ENCODE results near the gene OSBPL5.

Gene OSBPL5

DNA sequence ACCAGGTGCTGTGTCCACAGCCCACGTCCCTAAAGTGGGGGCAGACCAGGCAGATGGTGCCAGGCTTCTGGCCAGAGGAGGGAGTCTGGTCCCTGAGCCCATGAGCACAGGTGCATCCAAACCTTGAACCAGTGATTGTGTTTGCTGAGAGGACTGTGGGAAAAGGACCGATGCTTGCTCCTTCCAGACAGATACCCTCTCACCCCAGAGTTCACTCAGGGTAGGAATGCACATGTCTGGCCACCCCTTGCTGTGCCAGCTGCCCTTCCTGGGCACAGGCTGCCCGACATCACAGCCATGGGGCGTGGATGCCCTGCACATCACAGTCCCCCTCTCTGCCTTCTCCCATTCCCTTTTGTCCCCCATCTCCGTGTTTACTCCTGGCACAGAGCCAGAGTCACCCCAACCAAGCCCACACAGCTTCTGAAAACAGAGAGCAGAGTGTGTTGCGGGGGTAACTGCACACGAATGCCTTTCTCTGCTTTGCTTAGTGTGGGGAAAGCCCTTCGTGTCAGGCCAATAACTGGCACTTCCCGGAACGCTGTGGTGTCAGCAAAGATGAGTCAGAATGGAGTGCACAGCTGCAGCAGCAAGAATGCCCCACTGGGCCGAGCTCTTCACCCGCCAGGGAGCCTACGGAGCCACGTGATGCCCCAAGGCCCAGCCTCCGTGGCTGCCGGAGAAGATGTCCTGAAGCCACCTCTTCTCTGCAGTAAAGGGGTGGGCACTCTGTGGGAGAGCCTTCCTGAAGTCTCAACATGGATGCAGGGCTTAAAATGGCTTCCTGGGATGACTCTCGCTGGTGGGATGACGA lies 115.5 kb downstream of the OSBPL5 start:
- DNase-seq = no peak

DNA sequence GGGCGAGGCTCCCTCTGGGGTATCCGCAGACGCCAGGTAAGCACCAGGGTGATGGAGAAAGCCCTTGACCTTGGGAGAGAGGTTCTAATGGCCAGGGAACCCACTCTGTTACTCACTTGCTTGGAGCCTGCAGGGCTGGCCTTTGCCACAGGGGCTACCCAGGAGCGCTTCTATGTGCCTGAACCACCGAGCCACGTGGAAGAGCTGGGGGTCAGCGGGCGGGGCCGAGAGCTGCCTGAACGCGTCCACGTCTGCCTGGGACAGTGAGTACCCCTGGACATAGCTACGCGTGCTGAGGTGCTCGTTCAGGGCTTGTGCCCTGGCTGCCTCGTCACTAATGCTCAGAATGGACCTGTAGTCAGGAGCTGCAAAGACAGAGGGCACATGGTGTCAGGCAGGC lies 117.5 kb downstream of the OSBPL5 start:
- no peak for DNase-seq

DNA sequence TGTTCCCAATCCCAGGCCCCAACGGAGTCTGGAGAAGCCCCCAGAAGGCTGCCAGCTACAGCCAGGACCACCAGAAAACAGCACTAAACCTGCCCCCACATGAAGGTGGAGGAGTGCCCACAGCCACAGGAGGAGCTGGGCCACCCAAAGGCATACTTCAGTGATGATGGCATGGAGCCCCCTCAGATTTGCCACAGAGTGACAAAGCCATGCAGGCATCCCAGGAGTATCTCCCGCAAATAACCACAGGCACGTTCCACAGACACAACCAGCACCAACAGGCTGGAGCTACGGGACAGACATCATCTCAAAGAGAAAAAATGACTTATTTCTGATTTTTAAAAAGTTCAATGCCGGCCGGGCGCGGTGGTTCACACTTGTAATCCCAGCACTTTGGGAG lies 118.5 kb downstream of the OSBPL5 start:
- DNase-seq = no peak

DNA sequence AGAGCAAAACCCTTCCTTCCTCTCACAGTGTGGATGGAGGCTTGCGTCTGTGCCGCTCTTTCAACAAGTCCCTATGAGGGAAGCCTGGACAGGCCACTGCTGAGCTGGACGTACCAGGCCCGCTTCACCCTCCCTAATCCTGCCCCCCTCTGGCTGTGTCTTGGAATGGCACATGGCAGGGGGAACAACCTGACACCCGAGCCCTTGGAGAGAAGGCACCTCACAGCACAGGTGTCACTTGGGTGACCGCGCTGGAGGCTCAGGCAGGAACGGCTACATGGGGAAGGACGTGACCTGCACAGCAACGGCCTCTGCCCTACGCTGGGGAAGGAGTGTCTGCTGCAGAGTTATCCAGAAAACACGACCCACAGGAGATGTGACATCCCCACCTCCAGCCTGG lies 118.9 kb downstream of the OSBPL5 start:
- DNase-seq = no peak

DNA sequence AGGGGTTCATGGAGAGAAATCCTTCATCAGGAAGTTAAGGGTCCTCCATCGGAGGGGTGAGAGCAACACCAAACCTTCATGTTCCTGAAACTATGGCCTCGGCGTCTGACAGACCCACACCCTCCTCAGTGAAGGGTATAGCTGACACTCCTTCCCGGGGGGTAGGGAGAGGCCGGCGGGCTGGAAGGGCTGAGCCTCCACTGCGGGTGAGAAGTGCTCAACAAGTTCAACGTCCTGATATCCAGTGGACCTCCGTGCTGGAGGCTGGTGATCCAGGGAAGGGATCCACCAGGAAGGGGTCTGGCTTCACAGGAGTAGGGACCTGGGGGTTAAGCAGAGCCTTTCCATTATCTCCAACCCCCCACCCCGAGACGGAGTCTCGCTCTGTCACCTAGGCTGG lies 120.2 kb downstream of the OSBPL5 start:
- no peak for DNase-seq

DNA sequence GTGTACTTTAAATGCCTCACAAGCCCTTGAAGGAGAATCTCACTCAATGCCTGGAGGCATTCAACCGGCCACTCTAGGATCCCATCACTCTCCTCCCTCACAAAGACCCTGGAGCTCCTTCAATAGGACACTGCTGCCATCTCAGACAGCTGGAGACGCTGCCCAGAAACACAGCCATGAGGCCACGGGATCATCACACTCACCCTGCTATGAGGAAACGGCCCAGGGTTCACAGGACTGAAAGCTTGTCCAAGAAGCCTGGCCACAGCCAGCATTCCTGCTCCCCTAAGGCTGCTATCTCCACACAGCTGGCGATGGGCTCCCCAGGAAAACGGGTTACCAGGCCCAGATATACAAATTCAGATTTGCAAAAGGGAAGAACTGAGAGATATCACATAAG lies 121.1 kb downstream of the OSBPL5 start:
- no peak for DNase-seq

DNA sequence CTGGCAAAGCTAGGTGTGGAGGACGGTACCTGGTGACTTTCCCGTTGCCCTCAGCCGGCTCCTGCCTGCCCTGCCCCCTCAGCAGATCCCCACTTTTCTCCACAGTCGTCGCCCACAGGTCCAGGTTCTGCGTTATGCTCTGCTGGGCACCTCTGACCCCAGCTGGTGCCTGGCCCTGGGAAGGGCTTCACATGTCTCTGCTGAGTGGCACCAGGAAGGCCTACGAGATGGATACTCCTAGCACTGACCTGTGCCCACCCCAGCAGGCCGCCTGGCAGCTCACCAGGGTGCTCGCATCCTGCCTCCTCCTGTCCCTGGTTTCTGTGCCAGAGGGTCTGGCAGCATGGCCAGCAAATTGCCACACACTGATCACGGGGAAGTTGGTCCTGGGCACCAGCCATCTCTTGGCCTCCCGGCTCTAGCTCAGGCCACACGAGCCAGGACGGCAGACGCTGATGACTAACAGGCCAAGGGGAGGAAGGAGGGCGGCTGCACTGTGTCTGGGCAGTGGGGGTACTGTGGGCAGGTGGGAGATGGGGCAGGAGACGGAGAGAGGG lies 121.7 kb downstream of the OSBPL5 start:
- DNase-seq = no peak

DNA sequence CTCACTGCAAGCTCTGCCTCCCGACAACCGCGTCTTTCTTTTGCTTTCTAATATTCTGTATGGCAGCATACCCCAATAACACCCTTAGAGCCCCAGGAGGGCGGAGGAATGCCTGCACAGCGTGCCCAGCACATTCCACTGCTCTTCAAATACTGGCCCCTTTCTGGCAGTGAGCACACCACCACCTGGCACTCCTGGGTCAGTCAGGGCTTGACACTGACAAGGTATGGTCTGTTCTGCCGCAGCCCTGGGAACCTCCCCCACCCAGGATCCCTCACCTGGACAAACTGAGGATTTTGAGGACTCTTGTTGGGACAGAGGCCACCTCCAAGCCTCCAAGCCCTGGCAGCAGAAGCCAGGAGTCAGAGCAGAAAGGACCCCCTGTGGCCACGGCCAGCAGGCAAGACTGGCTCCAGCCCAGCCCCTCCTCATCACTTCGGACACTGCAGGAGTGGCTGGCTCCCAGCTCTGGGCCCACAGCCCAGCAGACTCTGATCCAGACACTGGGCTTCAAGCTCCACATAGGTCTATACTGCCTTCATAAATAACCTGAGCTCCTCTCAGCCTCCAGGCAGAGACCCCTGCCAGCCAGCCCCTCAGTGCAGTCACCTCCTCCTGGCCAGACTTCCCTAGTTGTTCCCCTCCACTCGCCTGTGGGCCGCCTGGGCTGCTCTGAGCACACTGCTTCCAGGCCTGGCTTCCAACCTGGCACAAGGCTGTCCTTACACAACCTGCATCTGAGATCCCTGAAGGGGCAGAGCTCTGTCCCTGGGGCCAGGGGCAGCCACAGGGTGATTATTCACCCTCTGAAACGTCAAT lies 122.4 kb downstream of the OSBPL5 start:
- DNase-seq = no peak

DNA sequence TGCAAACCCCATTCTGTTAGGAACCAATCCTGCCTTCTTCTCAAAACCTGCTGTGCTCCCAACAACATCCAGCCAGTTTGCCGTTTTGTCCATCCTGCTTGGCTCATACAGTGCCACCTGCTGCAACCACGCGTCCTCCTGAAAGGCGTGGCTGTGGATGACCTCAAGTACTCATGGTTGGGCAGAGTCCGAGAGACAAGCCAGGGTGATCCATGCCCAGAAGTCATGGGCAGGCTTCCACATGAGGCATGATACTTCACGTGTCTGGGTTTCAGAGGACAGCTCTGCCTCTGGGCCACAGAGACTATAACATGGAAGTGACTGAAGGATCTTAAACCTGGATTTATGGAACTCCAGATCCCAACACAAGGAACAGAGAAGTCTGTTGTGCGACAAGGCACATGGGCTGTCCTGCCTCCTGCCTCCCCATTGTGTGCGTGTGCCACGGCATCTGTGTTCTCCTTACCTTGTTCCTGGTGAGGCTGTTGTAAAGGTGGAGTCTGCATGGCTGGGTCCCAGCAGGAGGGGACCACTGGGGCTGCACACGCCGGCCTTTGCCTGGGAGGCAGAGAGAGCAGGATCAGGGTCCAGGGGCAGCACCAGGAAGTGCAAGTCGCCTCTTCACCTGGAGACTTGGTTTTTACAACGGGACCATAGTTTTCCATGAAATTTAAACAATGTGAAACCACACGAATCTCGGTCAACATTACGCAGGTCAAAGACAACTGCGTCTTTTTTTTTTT lies 123.2 kb downstream of the OSBPL5 start:
- no peak for DNase-seq

DNA sequence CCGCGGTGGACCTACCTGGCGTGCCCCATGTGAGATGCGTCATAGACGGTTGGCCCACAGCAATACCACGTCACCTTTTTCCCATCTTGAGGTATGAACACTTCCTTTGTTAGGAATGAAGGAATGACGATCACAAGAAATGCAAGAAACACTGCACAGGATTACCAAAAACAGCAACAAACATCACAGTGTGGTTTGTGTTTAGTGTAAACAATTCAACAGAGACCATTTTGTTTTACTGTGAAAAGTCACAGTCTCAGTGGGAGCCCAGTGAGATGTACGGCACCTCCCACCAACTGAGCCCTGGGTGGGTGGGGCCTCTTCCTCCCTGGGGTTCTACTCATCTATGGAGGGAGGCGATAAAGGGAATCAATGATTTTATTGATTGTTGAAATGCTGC lies 124.2 kb downstream of the OSBPL5 start:
- no peak for DNase-seq

DNA sequence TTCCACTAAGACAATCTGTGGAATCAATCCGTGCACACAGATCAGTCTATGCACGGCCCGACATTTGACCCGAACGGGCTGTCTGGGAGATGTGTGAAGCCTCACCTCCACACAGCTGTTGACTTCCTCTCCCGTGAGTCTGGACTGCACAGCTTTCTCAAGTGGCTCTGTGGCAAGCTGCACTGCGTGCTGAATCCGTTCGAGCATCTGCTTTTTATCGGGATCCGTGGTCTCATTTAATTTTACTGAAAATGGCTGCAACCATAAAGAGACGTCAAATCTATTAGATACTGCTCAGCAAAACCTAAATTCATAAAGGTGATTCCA lies 127.2 kb downstream of the OSBPL5 start:
- DNase-seq = no peak
